T-helper 17 cell (primary cell): ENCODE results near the gene GDPD4. TPM values are rescaled to one million over a fixed set of nuclear protein-coding genes. Genes with fewer than 3 reads are reported as not detected.

Source experiments
- ATAC-seq: fragments of 150-1000 bp; cut with Tn5 transposase; 2 replicates; pipeline ENCODE4 v1.10.0; 2021; ENCODE audit warnings: mild to moderate bottlenecking, moderate library complexity
- DNase-seq, 3 donors: peaks; one replicate each; pipeline versions ENCODE4 v3.0.0 to v3.0.0-alpha.2; 2020 to 2021
- H3K9me3 ChIP-seq: one replicate; pipeline ENCODE4 v1.7.0; 2013; ENCODE audit warnings: low read length, mild to moderate bottlenecking; ENCODE audit not compliant: control insufficient read depth, poor library complexity, severe bottlenecking
- H3K27ac Mint-ChIP-seq: one replicate; pipeline ENCODE4 v1.8.0; 2022; ENCODE audit warnings: mild to moderate bottlenecking, moderate library complexity, mixed read lengths
- H3K27me3 Mint-ChIP-seq: one replicate; pipeline ENCODE4 v1.8.0; 2022; ENCODE audit warnings: mixed read lengths
- H3K36me3 Mint-ChIP-seq: one replicate; pipeline ENCODE4 v1.8.0; 2022; ENCODE audit warnings: low read depth, mixed read lengths
- H3K4me1 Mint-ChIP-seq: one replicate; pipeline ENCODE4 v1.8.0; 2022; ENCODE audit warnings: mild to moderate bottlenecking, mixed read lengths
- H3K4me3 Mint-ChIP-seq: one replicate; pipeline ENCODE4 v1.8.0; 2022; ENCODE audit warnings: mild to moderate bottlenecking, moderate library complexity, mixed read lengths
- total RNA-seq, 4 donors: library from RNA in 2 of 4; stranded (reverse) in 2 of 4; gene quantifications; one replicate each; pipeline ENCODE4 v1.2.3 and lab custom pipeline; 2022 to 2026

GDPD4 gene
- total RNA-seq, 2 donors from 2014 or later, result not detected

DNA sequence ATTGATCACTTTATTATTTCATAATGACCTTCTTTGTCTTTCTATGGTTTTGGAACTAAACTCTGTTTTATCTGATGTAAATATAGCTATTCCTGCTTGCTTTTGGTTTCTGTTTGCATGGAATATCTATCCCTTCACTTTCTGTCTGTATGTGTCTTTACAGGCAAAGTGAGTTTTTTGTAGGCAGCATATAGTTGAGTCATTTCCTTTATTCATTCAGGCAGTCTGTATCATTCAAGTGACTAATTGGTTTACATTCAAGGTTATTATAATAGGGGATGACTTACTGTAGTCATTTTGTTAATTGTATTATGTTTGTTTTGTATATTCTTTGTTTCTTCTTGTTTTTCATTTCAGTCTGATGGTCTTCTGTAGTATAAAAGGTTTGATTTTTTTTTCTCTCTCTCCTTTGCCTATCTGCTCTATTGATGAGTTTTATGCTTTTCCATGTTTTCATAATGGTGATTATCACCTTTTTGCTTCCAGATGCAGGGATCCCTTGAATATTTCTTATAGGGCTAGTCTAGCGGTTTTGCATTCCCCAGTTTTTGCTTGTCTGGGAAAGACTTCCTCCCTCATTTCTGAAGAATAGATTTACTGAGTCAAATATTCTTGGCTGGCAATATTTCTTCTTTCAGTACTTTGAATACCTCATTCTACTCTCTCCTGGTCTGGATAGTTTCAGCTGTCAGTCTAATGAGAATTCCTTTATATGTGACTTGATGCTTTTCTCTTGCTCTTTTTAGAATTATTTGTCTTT lies 50.4 kb downstream of the GDPD4 start:
- no peaks in the 10 kb centered on the region for H3K9me3 ChIP-seq
- Mint-ChIP-seq H3K27me3 (no peaks in the 10 kb centered on the region), H3K4me3 (no peak overlapping the region), H3K36me3 (peaks cover 3% of the 10 kb centered on the region), H3K27ac (no peak overlapping the region), H3K4me1 (no peaks in the 10 kb centered on the region)
- DNase-seq, result no peak
- no peak for ATAC-seq

DNA sequence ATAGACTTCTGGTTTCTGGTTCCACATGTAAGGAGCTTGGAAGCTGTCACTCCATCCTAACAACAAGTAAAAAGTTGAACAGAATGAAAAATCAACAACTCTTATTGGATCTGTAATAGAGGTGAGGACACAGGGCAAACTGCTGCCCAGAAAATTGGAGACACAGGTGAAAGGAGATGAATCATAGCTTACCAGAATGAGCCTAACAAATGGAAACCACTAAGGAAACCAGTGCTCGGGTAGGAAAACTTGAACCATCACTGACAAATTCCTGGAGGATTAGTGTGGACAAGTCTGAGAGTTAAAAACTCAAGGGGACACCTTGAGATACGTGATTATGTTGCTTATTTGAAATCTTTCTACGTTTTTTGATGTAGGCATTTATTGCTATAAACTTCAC lies 52.1 kb downstream of the GDPD4 start:
- no peak for DNase-seq
- H3K27me3 Mint-ChIP-seq, result no peaks in the 10 kb centered on the region

GRCh38 chr11:77244277-77245027 lies 57.0 kb downstream of the GDPD4 start:
- H3K9me3 ChIP-seq, result no peaks in the 10 kb centered on the region
- no peak overlapping the region for H3K4me3 Mint-ChIP-seq
- no peak overlapping the region for H3K27ac Mint-ChIP-seq
- H3K36me3 Mint-ChIP-seq, result no peaks in the 10 kb centered on the region
- no peaks in the 10 kb centered on the region for H3K4me1 Mint-ChIP-seq
- no peaks in the 10 kb centered on the region for H3K27me3 Mint-ChIP-seq
- no peak for ATAC-seq
- DNase-seq, result no peak

More for the DNA sequence above, 52.1 kb downstream of the GDPD4 start:
- no peaks in the 10 kb centered on the region for H3K9me3 ChIP-seq
- no peak overlapping the region for H3K4me3 Mint-ChIP-seq
- H3K4me1 Mint-ChIP-seq, result no peaks in the 10 kb centered on the region
- no peak overlapping the region for H3K27ac Mint-ChIP-seq
- ATAC-seq, result no peak
- peaks cover 3% of the 10 kb centered on the region for H3K36me3 Mint-ChIP-seq

GRCh38 chr11:77236901-77237300 lies 64.6 kb downstream of the GDPD4 start:
- no peaks in the 10 kb centered on the region for H3K4me1 Mint-ChIP-seq
- DNase-seq (no peak), ATAC-seq (no peak)
- no peaks in the 10 kb centered on the region for H3K9me3 ChIP-seq
- H3K36me3 Mint-ChIP-seq, result no peaks in the 10 kb centered on the region
- no peak overlapping the region for H3K27ac Mint-ChIP-seq
- H3K27me3 Mint-ChIP-seq, result peaks cover 22% of the 10 kb centered on the region
- H3K4me3 Mint-ChIP-seq, result no peak overlapping the region

- H3K27ac Mint-ChIP-seq, result no peak overlapping the region
- ATAC-seq, result no peak
- peaks cover 39% of the 10 kb centered on the region for H3K27me3 Mint-ChIP-seq
- H3K4me1 Mint-ChIP-seq, result no peaks in the 10 kb centered on the region
- H3K4me3 Mint-ChIP-seq, result no peak overlapping the region
- no peak for DNase-seq
- H3K36me3 Mint-ChIP-seq, result no peaks in the 10 kb centered on the region
- H3K9me3 ChIP-seq, result no peaks in the 10 kb centered on the region
These were observed 68.5 kb downstream of the GDPD4 start for GRCh38 chr11:77233011-77233410.

DNA sequence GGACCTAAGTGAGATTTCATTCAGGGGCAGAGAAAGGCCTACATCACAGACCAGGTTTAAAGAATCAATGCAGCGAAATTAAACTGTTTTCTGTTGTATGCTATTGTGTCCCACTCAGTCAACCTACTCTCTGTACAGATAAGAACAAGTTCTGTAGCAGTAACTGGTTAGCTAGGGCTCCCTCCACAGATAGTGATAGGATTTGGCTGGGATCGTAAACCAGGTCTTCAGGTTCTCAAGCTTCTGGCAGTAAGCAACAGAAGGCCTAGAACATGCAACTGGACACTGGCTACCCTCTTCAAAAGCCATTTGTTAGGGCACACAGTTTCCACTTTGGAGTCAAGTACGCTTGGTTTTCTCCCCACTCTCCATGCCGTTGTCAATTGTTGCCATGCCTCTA lies 69.2 kb downstream of the GDPD4 start:
- ATAC-seq, result no peak

GRCh38 chr11:77231800-77232199 lies 69.7 kb downstream of the GDPD4 start:
- no peak overlapping the region for H3K4me3 Mint-ChIP-seq
- ATAC-seq (no peak), DNase-seq (no peak)
- no peaks in the 10 kb centered on the region for H3K9me3 ChIP-seq
- H3K36me3 Mint-ChIP-seq, result no peaks in the 10 kb centered on the region
- H3K27me3 Mint-ChIP-seq, result peaks cover 45% of the 10 kb centered on the region
- H3K27ac Mint-ChIP-seq, result no peak overlapping the region
- H3K4me1 Mint-ChIP-seq, result no peaks in the 10 kb centered on the region

More for the DNA sequence above, 69.2 kb downstream of the GDPD4 start:
- Mint-ChIP-seq H3K4me1 (no peaks in the 10 kb centered on the region), H3K36me3 (no peaks in the 10 kb centered on the region), H3K27ac (no peak overlapping the region), H3K4me3 (no peak overlapping the region), H3K27me3 (peaks cover 40% of the 10 kb centered on the region)
- DNase-seq, result no peak
- H3K9me3 ChIP-seq, result no peaks in the 10 kb centered on the region

GRCh38 chr11:77230878-77231605 lies 70.4 kb downstream of the GDPD4 start:
- no peaks in the 10 kb centered on the region for H3K36me3 Mint-ChIP-seq
- no peak overlapping the region for H3K4me3 Mint-ChIP-seq
- no peak for ATAC-seq
- no peak overlapping the region for H3K27ac Mint-ChIP-seq
- DNase-seq, result no peak
- H3K9me3 ChIP-seq, result no peaks in the 10 kb centered on the region
- no peaks in the 10 kb centered on the region for H3K4me1 Mint-ChIP-seq
- peaks cover 45% of the 10 kb centered on the region for H3K27me3 Mint-ChIP-seq

GRCh38 chr11:77223797-77224196 lies 77.7 kb downstream of the GDPD4 start:
- Mint-ChIP-seq H3K27ac (no peak overlapping the region), H3K4me1 (no peaks in the 10 kb centered on the region), H3K36me3 (peaks cover 2% of the 10 kb centered on the region), H3K4me3 (no peak overlapping the region), H3K27me3 (peaks cover 29% of the 10 kb centered on the region)
- ATAC-seq (no peak), DNase-seq (no peak)
- no peaks in the 10 kb centered on the region for H3K9me3 ChIP-seq

GRCh38 chr11:77217156-77217555 lies 84.3 kb downstream of the GDPD4 start:
- H3K9me3 ChIP-seq, result no peaks in the 10 kb centered on the region
- DNase-seq, result no peak
- Mint-ChIP-seq H3K27me3 (peaks cover 19% of the 10 kb centered on the region), H3K27ac (no peak overlapping the region), H3K4me1 (no peaks in the 10 kb centered on the region), H3K4me3 (no peak overlapping the region), H3K36me3 (peaks cover 2% of the 10 kb centered on the region)
- no peak for ATAC-seq

DNA sequence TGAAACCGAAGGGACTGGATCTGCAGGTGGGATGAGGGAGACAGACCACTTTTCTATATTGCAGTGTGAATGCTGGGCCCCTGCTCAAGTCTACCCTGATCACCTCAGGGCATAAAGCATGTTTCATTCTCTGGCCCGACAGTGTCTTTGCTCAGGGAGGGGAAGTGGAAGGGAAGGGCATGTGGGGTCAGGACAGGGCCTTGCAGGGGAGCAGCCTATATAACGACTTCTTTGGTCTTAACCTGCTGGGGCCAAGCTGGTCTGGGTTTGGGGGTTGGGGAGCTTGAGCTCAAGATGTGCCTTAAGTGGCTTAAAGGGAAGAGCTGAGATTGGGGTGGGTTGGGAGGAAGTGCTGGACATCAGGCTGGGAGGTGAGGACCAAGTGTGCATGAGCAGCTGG lies 86.4 kb downstream of the GDPD4 start:
- Mint-ChIP-seq H3K27me3 (peaks cover 9% of the 10 kb centered on the region), H3K36me3 (peaks cover 3% of the 10 kb centered on the region), H3K4me1 (no peaks in the 10 kb centered on the region), H3K4me3 (no peak overlapping the region), H3K27ac (no peak overlapping the region)
- ATAC-seq (no peak), DNase-seq (no peak)
- H3K9me3 ChIP-seq, result no peaks in the 10 kb centered on the region

DNA sequence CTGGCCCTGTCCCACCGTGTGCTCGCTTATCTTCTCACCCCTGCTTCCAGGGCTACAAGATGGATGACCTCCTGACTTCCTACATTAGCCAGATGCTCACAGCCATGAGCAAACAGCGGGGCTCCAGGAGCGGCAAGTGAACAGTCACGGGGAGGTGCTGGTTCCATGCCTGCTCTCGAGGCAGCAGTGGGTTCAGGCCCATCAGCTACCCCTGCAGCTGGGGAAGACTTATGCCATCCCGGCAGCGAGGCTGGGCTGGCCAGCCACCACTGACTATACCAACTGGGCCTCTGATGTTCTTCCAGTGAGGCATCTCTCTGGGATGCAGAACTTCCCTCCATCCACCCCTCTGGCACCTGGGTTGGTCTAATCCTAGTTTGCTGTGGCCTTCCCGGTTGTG lies 86.9 kb downstream of the GDPD4 start:
- no peak for DNase-seq
- peaks cover 2% of the 10 kb centered on the region for H3K36me3 Mint-ChIP-seq
- H3K9me3 ChIP-seq, result no peaks in the 10 kb centered on the region
- no peak overlapping the region for H3K27ac Mint-ChIP-seq
- no peak overlapping the region for H3K4me3 Mint-ChIP-seq
- H3K27me3 Mint-ChIP-seq, result peaks cover 9% of the 10 kb centered on the region
- no peaks in the 10 kb centered on the region for H3K4me1 Mint-ChIP-seq
- no peak for ATAC-seq
